GM18858 (cell line): Measurements from ENCODE around the gene CCDC152.

Source experiments
- ATAC-seq: cut with Tn5 transposase; IDR thresholded peaks from one replicate; pipeline ENCODE4 v1.9.1; 2021; ENCODE audit not compliant: unreplicated experiment

Gene CCDC152

DNA sequence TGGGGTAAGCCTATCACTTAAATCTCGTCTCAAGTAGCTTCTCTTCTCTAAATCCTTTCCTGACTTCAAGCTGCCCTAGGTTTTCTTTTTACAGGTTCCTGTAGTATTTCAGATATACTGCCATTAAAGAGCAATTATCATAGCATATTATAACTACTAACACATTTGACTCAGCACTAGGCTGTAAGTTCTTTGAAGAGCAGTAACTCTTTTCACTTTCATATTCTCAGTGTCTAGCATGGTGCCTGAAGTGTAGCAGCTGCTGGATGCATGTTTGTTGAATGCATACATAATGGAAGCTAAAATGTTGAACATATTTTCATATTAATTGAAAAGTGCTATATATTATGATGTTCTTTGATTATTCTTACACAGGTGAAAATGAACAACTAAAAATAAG, 22.5 kb downstream of the CCDC152 start:
- peak; percentile 88 for ATAC-seq

DNA sequence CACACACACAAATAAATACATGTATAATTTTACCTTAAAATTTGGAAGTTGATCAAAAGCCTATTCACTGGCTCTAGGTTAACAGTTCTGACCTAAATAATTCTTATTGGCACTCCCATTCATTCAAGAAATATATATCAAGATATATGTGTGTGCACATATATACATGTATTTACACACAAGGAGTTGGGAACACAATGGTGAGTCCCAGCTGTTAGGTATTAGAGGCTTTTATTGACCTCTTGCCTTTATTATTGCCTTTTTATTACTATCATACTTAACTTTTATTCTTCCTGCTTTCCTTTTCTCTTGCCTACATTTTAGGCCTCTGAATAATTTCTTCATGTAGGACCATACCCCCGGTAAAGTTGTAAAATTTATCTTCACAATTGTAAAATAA, 25.0 kb downstream of the CCDC152 start:
- ATAC-seq, result no peak

DNA sequence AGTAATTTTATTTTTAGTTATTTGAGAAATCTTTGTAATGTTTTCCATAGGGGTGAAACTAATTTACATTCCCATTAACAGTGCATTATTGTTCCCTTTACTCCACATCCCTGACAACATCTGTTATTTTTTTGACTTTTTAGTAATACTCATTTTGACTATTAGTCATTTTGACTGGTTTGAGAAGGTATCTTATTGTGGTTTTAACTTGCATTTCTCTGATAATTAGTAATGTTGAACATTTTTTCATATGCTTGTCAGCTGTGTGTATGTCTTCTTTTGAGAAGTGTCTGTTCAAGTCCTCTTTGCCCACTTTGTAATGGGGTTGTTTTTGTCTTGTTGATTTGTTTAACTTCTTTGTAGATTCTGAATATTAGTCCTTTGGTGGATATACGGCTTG, 27.5 kb downstream of the CCDC152 start:
- ATAC-seq, result no peak

DNA sequence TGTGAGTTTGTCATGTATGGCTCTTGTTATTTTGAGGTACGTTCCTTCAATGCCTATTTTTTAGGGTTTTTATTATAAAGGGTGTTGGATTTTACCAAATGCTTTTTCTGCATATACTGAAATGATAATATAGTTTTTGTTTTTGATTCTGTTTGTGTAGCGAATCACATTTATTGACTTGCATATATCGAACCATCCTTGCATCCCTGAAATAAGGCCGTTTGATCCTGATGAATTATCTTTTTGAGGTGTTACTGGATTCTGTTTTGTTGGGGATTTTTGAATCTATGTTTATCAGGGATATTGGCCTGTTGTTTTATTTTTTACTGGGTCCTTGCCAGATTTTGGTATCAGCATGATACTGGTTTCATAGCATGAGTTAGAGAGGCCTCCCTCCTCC, 29.1 kb downstream of the CCDC152 start:
- no peak for ATAC-seq

DNA sequence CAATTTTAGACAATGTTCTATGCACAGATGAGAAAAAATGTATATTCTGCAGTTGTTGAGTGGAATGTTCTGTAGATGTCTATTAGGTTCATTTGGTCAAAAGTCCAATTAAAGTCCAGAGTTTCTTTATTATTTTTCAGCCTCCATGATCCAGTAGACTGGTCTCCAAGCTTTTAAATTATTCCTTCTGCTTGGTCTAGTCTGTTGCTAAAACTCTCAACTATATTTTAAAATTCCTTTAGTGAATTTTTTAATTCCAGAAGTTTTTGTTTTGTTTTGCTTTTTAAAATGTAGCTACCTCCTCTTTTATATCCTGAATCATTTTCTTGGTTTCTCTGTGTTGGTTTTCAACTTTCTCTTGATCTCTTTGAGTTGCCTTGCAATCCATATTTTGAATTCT, 30.5 kb downstream of the CCDC152 start:
- ATAC-seq, result no peak

- no peak for ATAC-seq
Observed at GRCh38 chr5:42787845-42788244, 31.2 kb downstream of the CCDC152 start.

GRCh38 chr5:42791151-42791550, 34.5 kb downstream of the CCDC152 start:
- ATAC-seq, result no peak

- no peak for ATAC-seq
Observed at GRCh38 chr5:42798284-42799240, 41.9 kb downstream of the CCDC152 start.

DNA sequence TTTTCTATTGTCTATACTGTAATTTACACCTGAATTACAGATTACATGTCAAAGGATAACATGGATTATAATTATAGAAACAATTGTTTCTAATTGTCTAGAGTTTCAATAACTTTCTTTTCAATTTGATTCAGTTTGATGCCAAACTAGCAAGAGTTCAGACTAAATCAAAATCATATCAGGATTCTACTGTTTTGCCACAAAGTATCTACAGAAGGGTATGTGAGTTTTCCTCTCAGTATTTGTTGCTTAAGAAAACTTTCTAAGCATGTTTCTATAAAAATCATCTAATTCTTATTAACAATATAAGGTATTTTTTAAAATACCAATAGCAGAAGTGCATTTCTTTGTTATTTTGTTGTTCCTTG, 42.6 kb downstream of the CCDC152 start:
- no peak for ATAC-seq

DNA sequence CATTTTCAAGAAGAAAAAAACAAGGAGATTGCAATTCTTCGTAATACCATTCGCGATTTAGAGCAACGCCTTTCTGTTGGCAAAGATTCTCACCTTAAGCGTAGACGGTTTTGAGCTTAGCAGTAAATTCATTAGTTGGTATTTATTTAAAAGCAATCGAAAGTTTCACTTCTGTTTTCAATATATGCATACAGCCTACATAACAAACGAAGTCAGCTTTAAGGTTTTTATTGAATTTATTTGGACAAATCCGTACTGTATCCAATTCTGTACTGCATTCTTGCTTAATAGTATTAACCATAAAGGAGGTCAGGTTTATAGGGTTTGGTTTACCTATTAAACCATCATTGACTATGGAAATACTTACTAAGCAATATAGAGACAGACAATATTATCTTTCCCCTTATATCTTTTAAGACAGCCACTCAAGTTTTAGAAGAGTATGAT, 43.1 kb downstream of the CCDC152 start:
- no peak for ATAC-seq

GRCh38 chr5:42800748-42801330, 44.2 kb downstream of the CCDC152 start:
- ATAC-seq, result no peak

DNA sequence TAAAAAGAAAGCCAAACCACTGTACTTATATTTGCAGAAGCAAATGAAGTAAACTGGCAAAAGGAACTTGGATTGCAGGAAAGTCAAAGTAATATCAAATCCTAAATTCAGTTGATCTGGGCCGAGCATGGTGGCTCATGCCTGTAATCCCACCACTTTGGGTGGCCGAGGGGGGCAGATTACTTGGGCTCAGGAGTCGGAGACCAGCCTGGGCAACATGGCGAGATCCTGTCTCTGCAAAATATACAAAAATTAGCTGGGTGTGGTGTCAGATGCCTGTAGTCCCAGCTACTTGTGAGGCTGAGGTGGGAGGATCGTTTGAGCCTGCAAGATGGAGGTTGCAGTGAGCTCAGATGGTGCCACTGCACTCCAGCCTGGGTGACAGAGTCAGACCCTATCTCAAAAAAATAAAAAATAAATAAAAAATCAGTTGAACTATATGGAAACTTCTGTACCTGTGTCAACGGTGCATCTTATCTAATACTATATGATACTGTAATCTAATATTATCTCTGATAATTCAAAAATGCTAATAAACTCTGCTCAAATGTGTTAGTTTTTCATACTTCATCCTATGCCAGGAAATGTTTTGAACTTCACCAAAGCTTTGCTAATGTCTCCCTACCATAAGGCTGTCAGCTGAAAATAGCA, 45.0 kb downstream of the CCDC152 start:
- no peak for ATAC-seq

DNA sequence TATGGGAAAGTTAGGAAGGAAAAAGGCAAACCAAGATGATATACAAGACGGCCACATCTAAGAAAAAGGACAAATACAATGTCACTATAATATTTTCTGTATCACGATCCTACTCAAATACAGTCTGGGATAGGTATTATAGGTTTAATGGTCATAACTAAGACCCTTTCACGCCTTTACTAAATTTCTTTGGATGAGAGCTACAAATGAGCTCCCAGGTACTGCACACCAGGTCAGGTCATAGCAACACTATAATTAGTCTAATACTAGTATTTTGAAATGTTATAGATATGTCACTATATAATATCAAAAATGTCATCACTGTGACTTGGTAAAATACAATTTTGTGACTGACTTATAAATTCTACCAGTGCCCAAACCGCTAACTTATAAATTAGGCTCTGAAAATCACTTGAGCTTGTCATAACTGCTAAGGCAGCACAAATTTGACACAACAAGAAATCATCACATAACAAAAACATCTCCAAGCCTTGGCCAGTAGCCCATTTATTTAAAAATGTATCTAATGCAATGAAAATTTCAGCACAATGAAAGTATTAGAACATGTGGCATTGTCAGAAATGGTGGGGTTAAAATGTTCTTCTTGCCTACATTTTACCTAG, 48.2 kb downstream of the CCDC152 start:
- ATAC-seq, result no peak

DNA sequence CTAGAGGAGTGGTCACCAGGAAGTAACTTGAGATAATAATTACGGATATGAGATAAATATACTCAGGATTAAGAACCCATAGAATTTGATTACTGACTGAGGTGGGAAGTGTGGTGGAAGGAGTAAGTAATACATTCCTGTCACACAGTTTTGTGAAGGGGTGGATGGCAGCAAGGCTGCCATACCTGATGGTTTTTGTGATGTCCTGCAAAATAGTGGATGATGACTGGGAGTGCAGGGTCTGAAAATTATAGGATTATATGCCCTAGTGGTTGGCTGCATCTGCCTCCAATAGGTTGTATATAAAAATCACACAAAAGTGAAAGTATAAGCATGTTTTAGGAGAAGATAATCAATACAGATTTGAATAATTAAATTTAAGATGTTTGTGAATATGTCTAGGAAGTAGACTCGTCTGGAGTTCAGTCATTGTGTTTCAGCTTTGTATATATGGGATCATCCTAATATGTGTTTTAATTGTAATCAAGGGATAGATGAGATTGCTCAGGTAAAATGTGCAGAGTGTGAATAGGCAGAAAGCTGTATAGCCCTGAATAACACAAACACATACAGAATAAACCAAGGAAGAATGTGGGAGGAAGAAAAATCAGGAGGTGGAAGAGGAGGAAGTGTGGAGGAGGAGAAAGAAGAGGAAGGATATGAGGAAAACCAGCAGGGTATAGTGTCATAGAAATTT, 49.5 kb downstream of the CCDC152 start:
- ATAC-seq, result no peak

- ATAC-seq, result no peak
Observed at GRCh38 chr5:42806701-42807262, 50.2 kb downstream of the CCDC152 start.

DNA sequence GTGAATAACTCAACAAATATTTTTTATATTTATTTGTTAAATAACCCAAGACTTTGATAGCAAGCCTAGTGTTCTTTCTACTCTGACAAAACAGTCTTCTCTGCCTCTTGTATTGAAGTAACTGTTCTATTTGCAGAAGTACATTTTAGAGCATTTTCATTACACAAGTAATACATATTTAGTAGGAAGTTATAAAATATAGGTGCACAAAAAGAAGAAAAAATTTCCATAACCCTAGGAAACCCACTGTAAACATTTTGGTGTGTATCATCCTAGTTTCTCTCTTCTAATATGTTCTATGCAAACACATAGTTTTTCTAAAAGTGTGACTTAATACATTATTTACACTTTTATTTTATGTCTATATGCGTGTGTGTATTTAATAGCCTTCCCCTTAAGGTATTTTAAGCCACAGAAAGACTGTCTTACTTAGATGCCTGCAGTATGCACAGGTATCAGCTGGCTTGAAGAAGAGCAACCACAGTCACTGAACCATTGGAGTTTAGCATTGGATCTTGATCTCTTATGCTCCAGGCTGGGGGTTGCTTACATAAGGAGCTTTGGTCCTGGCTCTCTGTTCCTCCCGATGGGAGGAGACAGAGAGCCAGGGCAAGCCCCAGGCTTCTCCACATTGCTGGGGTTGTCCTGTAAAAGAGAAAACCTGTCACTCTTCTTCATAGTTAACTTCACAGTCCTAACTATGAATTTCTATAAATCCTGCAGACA, 51.3 kb downstream of the CCDC152 start:
- ATAC-seq, result no peak

GRCh38 chr5:42808888-42809611, 52.4 kb downstream of the CCDC152 start:
- no peak for ATAC-seq

DNA sequence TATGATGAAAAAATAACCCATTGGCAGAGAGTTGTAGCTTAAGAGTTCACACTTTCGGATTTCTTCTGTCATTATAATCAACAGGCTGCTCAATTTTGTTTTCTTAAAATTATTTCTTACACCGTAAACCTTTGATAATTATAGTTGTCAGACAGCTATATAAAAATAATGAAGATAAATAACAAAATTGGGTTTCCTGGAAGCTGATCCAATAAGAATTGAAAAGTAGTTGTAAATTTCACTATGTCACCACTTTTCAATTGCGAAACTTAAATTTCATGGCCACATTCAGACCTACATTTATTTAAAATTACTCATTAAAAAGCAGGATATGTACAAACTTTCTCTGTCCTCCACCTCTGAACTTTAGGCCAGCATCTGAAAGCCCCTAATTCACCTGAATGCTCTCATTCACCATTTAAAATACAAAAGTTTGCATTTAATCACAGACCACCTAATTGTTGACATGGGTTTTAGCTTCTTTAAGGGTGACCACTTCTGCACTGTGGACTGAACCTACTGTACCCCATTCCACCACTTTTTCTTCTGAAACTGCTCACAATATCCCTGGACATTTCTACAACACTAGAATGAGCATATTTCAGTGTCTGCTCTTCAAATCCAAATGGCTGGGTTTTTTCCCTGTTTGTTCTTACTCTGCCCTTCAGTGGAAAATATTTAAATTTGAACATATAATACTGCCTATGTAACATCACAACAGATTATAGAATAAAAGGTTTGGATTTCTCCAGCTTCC, 54.4 kb downstream of the CCDC152 start:
- ATAC-seq, result no peak
